Measurements from ENCODE around the gene FBXO2.

FBXO2 gene

DNA sequence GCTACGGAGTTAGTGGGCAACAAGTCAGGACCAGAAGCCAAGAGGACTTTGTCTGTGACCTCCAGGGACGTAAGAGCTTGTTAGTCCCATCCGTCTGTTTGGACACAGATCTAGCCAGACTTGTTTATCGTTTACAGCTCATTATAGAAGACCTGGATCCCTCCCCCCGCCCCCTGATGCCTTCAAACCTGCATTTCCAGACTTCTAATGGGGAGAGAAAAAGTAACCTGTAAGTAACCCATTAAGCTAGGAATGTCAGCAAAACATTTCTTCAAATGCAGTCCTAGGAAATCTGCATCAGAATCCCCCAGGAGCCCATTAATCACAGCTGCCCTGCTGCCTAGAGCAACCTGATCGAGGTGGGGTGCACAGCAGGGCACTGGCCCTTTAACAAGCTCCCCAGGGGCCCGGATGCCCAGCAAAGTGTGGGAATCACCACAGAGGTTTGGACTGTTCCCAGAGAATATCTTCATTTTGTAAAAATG, 28.1 kb upstream of the FBXO2 start:
- no peak for DNase-seq

DNA sequence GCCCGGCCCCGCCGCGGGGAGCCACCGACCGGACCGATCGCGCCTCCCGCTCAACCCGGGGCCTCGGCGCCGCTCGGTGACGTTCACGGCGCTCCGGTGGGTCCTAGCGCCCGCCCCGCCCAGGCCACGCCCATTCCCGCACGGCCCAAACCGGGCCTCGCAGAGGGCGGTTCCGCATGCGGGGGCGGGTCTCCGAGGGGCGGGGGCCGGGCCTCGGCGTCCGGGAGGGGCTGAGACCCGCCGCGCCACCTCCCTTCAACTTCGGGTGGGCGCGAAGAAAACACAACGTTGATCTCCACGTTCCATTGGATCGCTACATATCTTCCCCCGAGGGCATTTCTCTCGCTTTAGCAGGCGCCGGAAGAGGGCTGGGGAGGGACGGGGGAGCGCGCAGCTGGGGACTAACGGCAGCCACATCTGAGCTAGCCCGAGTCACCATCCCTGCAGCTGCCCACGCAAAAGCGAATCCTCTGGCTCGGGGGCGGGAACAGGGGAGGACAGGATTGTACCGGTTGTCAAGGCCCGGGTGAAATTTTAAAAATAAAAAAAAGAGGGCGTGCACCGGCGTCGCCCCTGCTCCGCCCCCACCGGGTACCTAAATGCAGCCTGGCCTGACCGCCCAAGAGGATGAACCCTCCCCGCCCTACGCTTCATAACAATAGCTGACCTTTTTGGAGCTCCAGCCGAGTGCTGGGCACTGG, 27.0 kb upstream of the FBXO2 start, which contains the start of gene MAD2L2:
MAD2L2 (minus strand) TSS at position 78 of the 701 bp plus-strand sequence. CDS start 547 bp downstream, outside the sequence.
- DNase-seq = peak; percentile 94

DNA sequence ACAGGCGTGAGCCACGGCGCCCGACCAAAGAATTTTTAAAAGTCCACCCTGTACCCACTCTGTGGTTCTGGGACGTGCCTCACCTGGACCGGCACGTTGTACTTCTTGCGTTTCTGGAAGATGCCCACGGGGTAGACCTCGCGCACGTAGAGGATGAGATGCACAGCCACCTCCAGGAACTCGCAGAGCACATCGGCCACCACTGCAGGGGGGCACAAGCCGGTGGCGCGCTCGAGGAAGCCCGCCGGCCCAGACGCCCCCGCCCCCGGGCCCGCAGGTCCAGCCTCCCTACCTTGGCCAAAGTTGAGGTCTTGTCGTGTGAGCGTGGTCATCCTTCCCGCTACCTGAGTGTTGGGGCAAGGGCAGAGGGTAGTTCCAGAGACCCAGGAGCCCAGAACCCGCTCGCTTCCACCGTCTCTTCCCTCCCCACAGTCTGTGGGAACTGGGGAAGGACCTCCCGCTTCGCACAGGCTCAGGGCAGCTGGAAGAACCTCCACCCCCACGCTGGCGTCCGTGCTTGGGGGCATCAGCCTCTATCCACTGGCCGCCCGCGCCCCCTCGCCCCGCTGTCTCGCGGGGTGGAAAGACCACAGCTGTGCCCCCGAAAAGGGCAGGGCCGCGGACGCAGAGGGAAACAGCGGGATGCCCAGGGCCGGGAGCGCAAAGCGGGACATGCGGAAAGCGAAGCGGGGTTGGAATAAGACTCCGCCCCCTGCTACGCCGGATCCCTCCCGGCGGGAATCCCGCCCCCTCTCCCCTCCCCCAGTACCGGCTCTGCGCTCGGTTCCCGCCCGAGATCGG, 26.2 kb upstream of the FBXO2 start:
- DNase-seq = peak; percentile 9

DNA sequence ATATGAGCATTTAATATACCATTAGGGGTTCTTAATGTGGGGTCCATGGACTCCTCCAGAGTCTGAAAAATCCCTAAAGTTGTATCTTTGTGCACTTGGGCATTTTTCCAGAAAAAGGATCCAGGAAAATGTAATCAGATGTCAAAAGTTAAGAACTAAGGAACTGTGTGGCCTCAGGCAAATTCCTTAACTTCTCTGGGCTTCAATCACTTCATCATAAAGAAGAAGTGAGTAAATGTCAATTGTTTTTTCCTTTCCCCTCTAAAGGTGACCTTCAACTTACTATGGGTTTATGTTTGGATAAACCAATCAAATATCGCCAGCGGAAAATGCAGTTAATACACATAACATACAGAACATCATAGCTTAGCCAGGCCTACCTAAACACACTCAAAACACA, 24.2 kb upstream of the FBXO2 start:
- no peak for DNase-seq

DNA sequence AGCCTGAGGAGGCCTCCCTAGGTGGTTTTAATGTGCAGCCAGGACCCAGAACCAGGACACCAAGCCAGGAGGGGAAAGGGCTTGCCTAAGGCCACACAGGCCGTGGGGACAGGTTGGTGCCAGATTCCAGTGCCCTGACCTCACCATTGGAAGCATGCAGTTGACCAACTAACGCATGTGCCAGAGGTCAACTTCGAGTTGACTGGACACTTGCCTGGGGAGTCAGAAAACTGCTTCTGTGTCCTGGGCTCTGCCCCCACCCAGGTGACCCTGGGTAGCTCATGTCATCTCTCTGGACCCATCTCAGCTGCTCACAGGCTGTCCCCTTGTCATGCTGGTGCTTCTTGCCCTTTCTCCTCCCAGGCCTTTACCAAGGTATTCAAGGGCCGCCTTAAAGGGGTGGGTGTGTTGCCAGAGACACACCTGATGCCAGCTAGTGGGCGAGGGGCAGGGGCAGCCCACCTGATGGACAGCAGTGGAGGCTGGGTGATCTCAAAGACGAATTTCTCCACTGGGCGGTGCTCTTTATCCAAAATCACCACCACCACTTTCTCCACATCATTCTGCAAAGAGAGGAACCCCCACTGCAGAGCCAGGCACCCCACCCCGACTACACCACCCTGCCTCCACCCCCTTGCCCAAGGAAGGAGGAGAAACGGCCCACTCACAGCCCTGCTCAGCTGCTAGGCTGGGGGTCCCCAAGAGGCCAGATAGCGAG, 22.3 kb upstream of the FBXO2 start:
- DNase-seq = no peak

DNA sequence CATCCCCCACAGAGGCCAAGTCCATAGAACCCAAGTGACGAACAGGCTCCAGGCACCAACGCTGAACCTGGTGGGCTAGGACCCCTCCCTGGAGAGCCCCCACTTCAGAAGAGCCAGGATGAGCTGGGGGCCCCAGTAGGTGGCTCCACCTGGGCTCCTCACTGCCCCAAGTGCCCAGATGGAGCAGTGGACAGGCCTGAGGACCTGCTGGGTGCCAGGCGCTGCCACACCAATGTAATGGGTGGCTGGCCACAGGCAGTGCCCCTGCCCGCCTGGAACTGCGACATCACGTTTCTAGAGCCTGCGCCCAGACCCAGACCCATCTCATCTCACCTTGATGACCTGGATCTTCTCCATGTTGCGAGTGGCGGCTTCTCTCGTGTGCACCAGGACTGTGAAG, 21.1 kb upstream of the FBXO2 start:
- no peak for DNase-seq

DNA sequence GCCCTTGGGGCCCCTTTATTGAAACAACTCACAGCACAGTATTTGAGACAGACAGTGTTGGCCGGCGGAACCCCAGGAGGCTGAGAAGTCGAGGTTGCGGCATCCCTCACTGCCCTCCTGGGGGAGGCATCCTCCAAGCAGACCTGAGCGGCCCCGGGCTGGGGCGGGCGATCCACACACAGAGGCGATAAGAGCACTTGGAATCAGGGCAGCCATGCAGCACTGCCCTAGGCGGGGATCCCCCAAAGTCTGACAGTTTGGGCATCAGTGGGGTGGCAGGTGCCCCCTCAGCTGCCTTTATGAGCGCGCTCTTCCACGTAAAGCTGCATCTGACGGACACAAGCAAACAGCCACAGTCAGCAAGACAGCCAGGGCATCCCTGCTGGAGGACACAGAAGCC, 20.3 kb upstream of the FBXO2 start:
- no peak for DNase-seq

DNA sequence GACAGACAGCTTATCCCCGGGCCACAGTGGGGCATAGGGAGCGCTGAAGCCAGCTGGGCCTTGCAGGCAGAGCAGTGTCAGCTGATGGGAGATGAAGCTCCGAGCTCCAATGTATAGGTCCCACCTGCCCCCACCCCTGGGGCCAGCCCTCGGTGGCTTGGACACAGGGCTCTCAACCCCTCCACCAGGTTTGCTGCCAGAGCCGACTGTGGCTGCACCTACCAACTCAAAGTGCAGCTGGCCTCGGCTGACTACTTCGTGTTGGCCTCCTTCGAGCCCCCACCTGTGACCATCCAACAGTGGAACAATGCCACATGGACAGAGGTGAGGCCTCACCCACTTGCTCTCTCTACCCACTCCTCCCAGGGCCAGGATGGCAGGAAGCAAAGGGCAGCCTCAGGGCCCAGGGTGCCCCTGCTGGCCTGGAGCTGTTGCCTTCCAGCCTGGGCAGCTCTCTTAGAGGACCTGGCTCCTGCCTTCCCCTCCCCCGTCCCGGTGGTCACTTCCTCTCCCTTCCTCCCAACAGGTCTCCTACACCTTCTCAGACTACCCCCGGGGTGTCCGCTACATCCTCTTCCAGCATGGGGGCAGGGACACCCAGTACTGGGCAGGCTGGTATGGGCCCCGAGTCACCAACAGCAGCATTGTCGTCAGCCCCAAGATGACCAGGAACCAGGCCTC, 19.0 kb upstream of the FBXO2 start:
- DNase-seq = no peak

DNA sequence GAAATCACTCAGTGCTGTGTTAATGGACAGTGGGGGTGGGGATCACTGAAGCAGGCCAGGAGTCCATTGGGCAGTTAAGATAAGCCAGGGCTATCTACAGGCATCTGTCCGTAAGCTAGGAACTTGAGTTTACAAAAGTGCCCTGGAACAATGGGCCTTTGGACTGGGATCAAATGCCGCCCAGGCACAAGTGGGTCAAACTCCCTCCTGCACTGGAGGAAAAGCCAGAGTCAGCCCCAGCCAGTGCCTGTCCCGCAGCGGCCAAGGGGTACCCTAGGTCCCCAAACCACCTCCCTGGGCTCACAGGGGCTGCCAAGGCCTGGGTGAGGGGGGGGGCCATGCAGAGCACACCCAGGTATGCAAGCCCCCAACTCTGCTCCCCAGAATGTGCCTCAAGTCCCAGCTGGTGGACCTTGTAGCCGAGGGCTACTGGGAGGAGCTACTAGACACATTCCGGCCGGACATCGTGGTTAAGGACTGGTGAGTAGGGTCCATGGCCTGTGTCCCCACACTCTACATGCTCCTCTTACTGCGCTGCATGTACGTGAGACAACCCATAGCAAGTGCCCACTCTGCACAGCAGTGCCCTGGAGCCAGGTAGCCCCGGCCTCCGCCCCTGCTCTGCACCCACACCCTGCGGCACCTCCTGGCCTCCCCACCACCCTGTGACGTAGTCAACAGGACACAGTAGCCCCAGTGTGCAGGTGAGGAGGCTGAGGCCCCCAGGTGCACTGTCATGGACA, 17.5 kb upstream of the FBXO2 start:
- no peak for DNase-seq

DNA sequence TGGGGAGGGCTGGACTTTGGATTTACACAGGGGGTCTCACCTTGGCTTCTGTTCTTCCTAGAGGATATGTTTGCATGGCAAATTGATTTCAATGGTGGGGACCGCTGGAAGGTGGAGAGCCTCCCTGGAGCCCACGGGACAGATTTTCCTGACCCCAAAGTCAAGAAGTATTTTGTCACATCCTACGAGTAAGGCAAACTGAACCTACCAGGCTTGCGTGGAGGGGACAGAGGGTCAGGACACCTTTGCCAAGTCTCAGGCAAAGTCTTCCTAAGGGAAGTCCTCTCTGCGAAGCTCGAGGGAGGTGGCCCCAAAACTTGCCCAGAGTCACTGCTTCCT, 16.9 kb upstream of the FBXO2 start:
- no peak for DNase-seq

DNA sequence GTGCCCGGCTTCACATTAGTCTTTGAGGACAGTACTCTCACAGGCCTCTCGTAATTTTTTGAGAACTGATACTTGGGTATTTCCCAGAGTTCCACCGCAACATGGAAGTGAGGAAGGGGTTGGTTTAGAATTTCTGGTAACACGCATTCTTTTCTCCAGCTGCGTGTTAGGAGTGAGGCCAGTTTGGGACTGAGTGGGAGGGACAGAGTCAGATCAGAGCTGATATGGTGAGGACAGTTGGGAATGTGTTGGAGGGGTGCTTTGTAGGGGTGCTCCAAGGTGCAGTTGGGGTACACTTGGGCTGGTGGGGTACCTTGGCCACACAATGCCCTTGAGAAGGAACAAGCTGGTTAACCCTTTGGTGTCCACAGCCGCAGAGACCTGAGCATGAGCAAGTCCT, 16.5 kb upstream of the FBXO2 start:
- no peak for DNase-seq

DNA sequence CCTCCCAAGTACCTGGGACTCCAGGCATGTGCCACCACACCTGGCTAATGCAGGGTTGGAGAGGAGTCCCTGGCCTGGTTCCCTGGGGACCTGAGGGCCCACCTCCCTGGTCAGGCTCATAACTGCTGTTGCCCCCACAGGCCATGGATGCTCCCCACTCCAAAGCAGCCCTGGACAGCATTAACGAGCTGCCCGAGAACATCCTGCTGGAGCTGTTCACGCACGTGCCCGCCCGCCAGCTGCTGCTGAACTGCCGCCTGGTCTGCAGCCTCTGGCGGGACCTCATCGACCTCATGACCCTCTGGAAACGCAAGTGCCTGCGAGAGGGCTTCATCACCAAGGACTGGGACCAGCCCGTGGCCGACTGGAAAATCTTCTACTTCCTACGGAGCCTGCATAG, 14.3 kb upstream of the FBXO2 start:
- no peak for DNase-seq

DNA sequence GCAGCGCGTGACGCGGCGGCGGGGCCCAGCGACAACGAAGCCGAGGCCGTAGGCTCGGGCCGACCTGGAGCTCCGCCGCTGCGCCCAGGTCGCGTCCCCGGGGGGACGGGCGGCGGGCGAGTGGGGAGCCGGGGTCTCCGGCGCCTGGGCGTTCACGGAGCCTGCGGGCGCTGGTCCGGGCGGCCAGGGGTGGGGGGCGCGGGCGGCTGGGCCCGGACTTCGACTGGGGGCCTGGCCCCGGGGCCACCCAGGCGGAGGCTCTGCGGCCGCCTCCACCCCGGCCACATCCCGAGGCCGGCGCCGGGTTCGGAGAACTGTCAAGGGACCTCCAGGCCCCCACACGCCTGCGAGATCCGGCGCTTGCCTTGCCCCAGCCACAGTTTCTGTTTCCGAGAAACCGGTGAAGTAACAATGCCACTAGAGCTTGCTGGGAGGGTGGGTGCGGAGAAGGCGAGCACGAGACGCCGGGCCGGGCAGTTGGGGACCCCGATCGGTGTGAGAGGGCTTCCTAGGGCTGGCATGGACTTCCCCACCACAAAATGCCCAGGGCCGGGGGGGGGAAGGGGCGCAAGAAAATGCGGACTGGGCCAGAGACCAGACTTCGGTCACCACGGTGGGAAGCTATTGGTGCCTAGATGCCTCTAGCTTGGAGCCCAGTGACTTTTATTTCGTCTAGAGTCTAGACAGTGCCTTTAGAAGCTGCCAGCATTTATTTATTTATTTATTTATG, 10.3 kb upstream of the FBXO2 start:
- DNase-seq = peak; percentile 62

DNA sequence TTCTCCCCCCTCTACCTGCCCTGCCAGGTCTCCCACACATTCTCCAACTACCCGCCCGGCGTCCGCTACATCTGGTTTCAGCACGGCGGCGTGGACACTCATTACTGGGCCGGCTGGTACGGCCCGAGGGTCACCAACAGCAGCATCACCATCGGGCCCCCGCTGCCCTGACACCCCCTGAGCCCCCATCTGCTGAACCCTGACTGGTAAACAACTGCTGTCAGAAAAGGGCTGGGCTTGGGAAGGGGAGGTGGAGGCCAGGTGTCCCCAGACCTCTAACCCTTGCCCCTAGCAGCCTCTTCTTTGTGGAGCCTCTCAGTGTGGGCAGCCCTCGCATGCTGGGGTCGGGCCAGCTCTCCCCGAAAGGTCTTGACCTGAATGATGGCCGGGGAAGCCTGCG, 6.9 kb upstream of the FBXO2 start:
- DNase-seq = no peak

DNA sequence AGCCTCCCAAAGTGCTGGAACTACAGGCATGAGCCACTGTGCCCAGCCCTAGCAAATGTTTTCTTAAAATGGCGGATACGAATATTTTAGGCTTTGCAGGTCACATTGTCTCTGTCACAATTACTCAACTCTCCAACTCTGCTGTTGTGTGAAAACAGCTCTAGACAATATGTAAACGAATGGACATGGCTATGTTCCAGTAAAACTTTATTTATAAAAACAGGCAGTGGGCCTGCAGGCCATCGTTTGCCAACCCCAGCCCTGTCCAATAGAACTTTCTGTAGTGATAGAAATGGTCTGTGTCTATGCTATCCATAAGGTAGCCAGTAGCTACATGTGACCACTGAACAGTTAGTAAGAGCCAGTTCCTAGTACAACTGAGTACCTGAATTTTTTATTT, 5.5 kb upstream of the FBXO2 start:
- DNase-seq = no peak

DNA sequence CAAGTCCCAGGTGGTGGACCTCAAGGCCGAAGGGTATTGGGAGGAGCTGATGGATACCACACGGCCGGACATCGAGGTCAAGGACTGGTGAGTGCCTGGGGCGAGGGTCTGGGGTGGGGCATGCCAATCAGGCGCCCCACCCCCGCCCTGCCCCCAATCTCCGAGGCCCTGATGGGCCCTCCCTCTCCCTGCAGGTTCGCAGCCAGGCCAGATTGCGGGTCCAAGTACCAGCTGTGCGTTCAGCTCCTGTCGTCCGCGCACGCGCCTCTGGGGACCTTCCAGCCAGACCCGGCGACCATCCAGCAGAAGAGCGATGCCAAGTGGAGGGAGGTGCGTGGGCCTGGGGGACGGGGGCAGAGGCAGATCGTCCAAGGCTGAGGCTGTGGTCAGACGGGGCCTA, 4.3 kb upstream of the FBXO2 start:
- DNase-seq = no peak

DNA sequence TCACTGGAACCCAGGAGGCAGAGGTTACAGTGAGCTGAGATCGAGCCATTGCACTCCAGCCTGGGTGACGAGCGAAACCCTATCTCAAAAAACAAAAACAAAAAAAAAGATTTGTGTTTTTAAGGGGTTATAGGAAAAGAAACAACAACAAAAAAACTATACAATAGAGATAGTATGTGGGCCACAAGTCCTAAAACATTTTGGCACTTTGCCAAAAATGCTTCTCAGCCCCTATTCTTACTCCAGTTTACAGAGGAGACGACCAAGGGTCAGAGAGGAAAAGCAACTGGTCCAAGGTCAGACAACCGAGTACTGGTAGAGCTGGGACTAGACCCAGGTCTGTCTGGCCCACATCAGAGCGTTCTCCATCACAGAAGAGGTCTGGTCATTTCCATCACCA, 3.4 kb upstream of the FBXO2 start:
- DNase-seq = no peak

DNA sequence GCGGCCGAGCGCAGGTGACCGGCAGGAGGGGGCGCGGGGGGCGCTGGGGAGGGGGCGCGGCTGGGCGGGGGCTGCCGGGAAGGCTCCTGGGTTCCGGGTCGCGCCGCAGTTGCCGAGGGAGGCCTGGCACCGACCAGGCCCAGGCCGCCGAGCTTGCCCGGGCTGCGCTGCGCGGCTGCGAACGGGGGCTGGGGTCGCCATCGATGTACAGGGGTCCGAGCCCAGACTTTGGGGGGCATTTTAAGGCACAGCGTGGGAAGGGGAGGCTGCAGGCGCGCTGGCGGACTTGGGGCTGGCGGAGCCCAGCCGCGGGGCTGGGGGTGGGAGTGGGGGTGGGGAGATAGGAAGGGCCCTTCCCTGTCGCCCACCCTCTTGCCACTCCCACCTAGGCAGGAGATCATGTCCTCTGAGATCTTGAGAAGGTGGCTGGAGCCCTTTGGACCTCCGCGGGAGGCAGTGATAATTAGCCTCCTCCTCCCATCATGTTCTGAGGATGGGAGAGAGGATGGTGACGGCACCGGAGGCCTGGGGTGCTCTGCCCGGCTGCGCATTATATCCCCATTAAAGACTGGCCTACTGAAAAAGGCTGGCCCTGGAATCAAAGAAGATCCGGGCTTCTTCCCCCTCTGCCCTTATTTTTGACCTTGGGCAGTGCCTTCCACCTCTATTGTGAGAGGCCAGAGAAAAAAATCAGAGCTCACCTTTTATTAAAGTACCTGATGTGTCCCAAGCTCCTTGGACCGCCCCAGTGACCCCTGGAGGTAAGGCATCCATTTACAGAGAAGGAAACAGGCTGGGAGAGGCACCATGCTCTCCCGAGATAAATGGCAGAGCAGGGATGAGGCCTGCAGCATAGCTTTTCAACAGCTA, 945 bp upstream of the FBXO2 start:
- no peak for DNase-seq

DNA sequence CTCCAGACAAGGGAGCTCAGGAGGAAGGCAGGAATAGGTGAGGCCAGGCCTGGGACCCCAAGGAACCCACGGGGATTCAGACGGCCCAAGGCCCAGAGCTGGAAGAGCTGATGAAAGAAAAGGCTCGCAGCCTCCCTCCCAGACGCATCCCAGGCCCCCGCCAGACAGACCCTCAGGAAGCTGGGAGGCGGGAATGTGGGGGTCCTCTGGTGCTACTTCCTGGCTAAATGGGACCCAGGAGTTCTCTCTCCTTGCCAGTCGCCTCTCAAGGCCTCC, 430 bp downstream of the FBXO2 start:
- no peak for DNase-seq

DNA sequence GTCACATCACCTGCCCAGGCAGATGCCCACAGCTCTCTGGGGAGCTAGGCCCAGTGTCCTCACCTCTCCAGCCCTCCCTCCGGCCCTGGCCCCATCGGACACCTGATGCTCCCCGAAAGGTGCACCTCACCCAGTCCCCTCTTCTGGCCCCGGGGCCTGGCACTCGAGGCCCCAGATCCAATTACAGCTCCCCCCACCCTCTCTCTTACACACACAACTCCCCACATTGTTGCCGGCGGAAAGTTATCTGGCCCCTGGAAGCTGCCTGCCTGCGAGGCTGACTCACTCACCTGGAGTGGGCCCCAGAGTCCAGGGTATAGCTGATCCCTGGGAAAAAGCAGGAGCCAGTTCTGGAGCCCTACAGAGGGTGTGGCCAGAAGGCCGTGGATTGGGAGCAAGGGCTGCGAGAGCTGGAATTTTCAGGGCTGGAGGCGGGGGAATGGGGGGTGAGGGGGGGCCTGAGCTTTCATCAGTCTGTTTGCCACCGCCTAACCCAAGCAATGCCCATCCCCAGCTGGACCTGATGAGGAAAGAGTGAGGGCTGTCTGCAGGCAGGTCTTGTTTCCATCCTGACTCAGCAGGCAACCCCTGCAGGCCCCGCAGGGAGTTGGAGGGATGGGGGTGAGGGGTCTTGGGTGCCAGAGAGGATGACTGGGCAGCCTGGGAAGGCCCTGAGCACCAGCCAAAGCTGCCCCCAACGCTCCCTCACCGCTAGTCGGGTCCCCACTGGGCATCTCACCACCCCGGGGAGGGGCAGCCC, 948 bp downstream of the FBXO2 start:
- no peak for DNase-seq
